GM12878 (cell line): Measurements from ENCODE around the gene PISD. TPM values are rescaled to one million over a fixed set of nuclear protein-coding genes. Genes with fewer than 3 reads are reported as not detected.

ENCODE experiments used
- ATAC-seq: fragments of 200-7000 bp; cut with Tn5 transposase; 3 replicates; pipeline ENCODE4 v1.9.1; 2020; ENCODE audit warnings: mild to moderate bottlenecking, moderate library complexity
- BruUV-seq: library from RNA; stranded (reverse); fragments of 400-500 nt; replicated peaks from 2 replicates; lab custom pipeline; 2021; lab: Mats Ljungman, UMichigan
- CTCF ChIA-PET: fragments of 300-600 bp; sonication (Branson Sonifier 250); formaldehyde crosslinking; extraction: SDS; loops from one replicate; lab custom pipeline; 2021; ENCODE audit warnings: inconsistent platforms; lab: Yijun Ruan, JAX
- POLR2A ChIA-PET: fragments of 350-600 bp; formaldehyde crosslinking; extraction: SDS; loops from one replicate; lab custom pipeline; 2021; ENCODE audit warnings: inconsistent platforms; lab: Charles Lee
- RAD21 ChIA-PET: fragments of 300-600 bp; sonication (Branson Sonifier 250); formaldehyde crosslinking; loops from one replicate; lab custom pipeline; 2023; ENCODE audit warnings: antibody characterized with exemption; ENCODE audit not compliant: unreplicated experiment; lab: Charles Lee
- SMC1A ChIA-PET: fragments of 300-600 bp; sonication (Branson Sonifier 250); formaldehyde crosslinking; loops from one replicate; lab custom pipeline; 2023; ENCODE audit not compliant: unreplicated experiment, uncharacterized antibody; lab: Charles Lee
- DNase-seq: peaks from one replicate; pipeline ENCODE4 v3.0.0-alpha.2; 2011; ENCODE audit warnings: low read depth, low spot score
- FAIRE-seq: peaks from 3 replicates; lab custom pipeline; 2011; peaks lifted over from hg19 to GRCh38; lab: Jason Lieb, UNC
- H2AFZ ChIP-seq: 2 replicates; pipeline ENCODE4 v1.6.0; 2011; ENCODE audit warnings: low read depth, low read length, control low read depth; ENCODE audit not compliant: control insufficient read depth
- H3K27ac ChIP-seq: 2 replicates; pipeline ENCODE4 v1.5.1; 2011; ENCODE audit warnings: control low read depth; ENCODE audit not compliant: control insufficient read depth, insufficient read depth
- H3K27me3 ChIP-seq, 2 experiments: replicated peaks in 1 of 2; 2 replicates each; pipeline versions ENCODE4 v1.6.0 to v1.6.1; 2011; ENCODE audit warnings: low read length in 1 of 2; ENCODE audit not compliant: control insufficient read depth in 2 of 2, insufficient read depth in 2 of 2
- H3K36me3 ChIP-seq, 2 experiments: 2 replicates each; pipeline ENCODE4 v1.5.1; 2011; ENCODE audit warnings: low read length in 1 of 2; ENCODE audit not compliant: control insufficient read depth in 2 of 2, insufficient read depth in 2 of 2
- H3K4me1 ChIP-seq: 2 replicates; pipeline ENCODE4 v1.6.1; 2011; ENCODE audit warnings: mild to moderate bottlenecking, low read length, moderate library complexity, mixed read lengths; ENCODE audit not compliant: control insufficient read depth, insufficient read depth
- H3K4me2 ChIP-seq: 2 replicates; pipeline ENCODE4 v1.6.0; 2011; ENCODE audit warnings: control low read depth; ENCODE audit not compliant: control insufficient read depth, insufficient read depth
- H3K4me3 ChIP-seq: fragments of 200-600 bp; sonication (generic); 2 replicates; pipeline ENCODE4 v1.5.1; 2016
- H3K79me2 ChIP-seq: 2 replicates; pipeline ENCODE4 v1.6.0; 2011; ENCODE audit warnings: low read length; ENCODE audit not compliant: control insufficient read depth, insufficient read depth
- H3K9ac ChIP-seq: 2 replicates; pipeline ENCODE4 v1.8.0; 2011; ENCODE audit warnings: low read length, control low read depth, mixed read lengths; ENCODE audit not compliant: control insufficient read depth, insufficient read depth
- H3K9me3 ChIP-seq: replicated peaks from 3 replicates; pipeline ENCODE4 v1.5.1; 2011; ENCODE audit warnings: mild to moderate bottlenecking, low read length; ENCODE audit not compliant: control insufficient read depth, insufficient read depth
- H4K20me1 ChIP-seq: 2 replicates; pipeline ENCODE4 v1.6.0; 2011; ENCODE audit not compliant: control insufficient read depth, insufficient read depth
- DPF2 ChIP-seq: fragments of 450-650 bp; IDR thresholded peaks from 2 replicates; pipeline ENCODE4 v1.6.1; 2017; ENCODE audit warnings: mild to moderate bottlenecking
- JUNB ChIP-seq: IDR thresholded peaks from 2 replicates; pipeline ENCODE4 v1.6.1; 2016; ENCODE audit warnings: antibody characterized with exemption, mild to moderate bottlenecking
- PAX5 ChIP-seq: IDR thresholded peaks from 2 replicates; pipeline ENCODE4 v1.6.1; 2011; ENCODE audit warnings: low read depth, low read length, borderline replicate concordance
- ZBTB33 ChIP-seq: fragments of 450-650 bp; IDR thresholded peaks from 2 replicates; pipeline ENCODE4 v1.6.1; 2017; ENCODE audit warnings: mild to moderate bottlenecking
- WGBS: methylation state at CpG from one replicate; pipeline ENCODE4 v1.1.6; 2016; ENCODE audit warnings: low lambda C conversion rate; ENCODE audit not compliant: insufficient replicate concordance, insufficient coverage; ENCODE audit errors: missing lambda C conversion rate; 5-methylcytosine and 5-hydroxymethylcytosine counted together
- in situ Hi-C: fragments of 300-500 bp; cut with MboI; formaldehyde crosslinking; loops from 9 replicates; pipeline ENCODE4 v1.14.3; 2018; ENCODE audit warnings: mixed read lengths
- intact Hi-C: fragments of 100-400 bp; cut with micrococcal nuclease; formaldehyde crosslinking; loops from one replicate; pipeline ENCODE4 v1.14.2; 2022; ENCODE audit not compliant: unreplicated experiment
- polyA plus RNA-seq, 11 experiments: library from polyadenylated mRNA; depleted of rRNA in 4 of 11; unstranded in 6 of 11; stranded (reverse) in 5 of 11; fragments of >200 nt; fragmentation: Nextera tagmentation in 4 of 11; fragmentation: Illumina TruSeq in 1 of 11; extraction: Ambion mirVana in 4 of 11; extraction: Trizol in 1 of 11; gene quantifications; 1 replicate in 1 of 11; 2 replicates in 10 of 11; pipeline versions ENCODE4 v1.2.1 to v1.2.3, GENCODE V29; 2011 to 2016; ENCODE audit warnings: inconsistent platforms in 2 of 11, missing spikeins in 2 of 11, low read depth in 1 of 11
- total RNA-seq, 4 experiments: library from RNA; depleted of rRNA in 3 of 4; stranded (reverse); fragments of >200 nt in 3 of 4; fragmentation: Illumina TruSeq in 1 of 4; extraction: Trizol in 1 of 4; gene quantifications; 2 replicates each; pipeline versions ENCODE4 v1.2.1 to v1.2.3, GENCODE V29; 2013 to 2021

Gene PISD
- total and polyA plus RNA-seq, 10 of the 15 experiments (the other 5 are each of a cell fraction or from before 2014, with no cell fraction given), result 25.8 to 62.7 (median 45.8) TPM

DNA sequence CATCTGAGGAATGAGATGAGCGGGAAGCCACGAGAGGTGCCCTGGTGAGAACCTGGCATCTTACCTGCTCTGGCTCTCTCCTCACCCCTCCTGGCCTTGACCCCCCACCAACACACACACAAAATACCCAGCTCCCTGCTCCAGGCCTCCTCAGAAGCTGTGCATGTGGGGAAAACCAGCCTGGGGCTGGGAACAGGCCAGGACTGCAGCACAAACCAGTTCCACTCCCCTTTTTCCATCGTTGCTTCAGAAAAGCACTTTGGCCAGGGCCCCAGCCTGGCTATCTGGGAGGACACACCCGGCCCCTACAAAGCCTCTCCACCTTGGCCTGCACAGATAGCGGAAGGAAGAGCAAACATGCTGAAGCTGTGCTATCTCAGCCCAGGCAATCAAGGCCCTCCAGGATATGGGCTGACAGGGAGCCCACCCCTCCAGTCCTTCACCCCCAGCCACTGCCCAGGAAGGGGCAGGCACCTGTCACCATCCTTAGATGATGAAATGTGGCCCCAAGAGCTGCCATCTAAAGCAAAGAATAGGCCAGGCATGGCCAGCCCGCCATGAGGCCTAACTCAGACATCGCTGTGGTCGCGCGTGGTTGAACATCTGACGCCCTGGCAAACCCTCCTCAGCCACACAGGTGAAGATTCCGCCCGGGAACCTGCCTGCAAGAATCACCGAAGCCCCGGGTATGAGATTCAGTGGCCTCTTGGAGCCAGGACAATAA, 35.4 kb downstream of the PISD start:
- H3K36me3 ChIP-seq, result peaks cover 15 to 58% of the 10 kb centered on the region in 2 experiments
- no peak overlapping the region for H3K9ac ChIP-seq
- 83% methylated on average over 15 of the region's 15 CpGs for WGBS
- H3K4me3 ChIP-seq, result no peak overlapping the region
- no peak overlapping the region for H2AFZ ChIP-seq
- POLR2A ChIA-PET, result no interaction called here
- peaks cover 64% of the 10 kb centered on the region for H3K79me2 ChIP-seq
- SMC1A ChIA-PET, result no interaction called here
- H3K4me2 ChIP-seq, result no peak overlapping the region
- peaks cover 19% of the 10 kb centered on the region for H4K20me1 ChIP-seq
- BruUV-seq, result no TSS peak
- ATAC-seq (no peak), FAIRE-seq (no peak), DNase-seq (no peak)
- no peaks in the 10 kb centered on the region for H3K27me3 ChIP-seq
- intact Hi-C loops (no loop called here), in situ Hi-C loops (no loop called here)
- H3K9me3 ChIP-seq, result no peaks in the 10 kb centered on the region
- RAD21 ChIA-PET, result no interaction called here
- peaks cover 13% of the 10 kb centered on the region for H3K4me1 ChIP-seq
- CTCF ChIA-PET, result no interaction called here
- no peak for TF ChIP-seq ZBTB33
- peak; percentile 58; the same call in 1 of the 2 replicates for TF ChIP-seq PAX5
- TF ChIP-seq JUNB, result no peak
- no peak for TF ChIP-seq DPF2
- no peak overlapping the region for H3K27ac ChIP-seq
